HepG2 (cell line): ENCODE measurements around the gene SH3GL2. TPM values are rescaled to one million over a fixed set of nuclear protein-coding genes. Genes with fewer than 3 reads are reported as not detected.
A peak's percentile ranks its signal among the peaks of the same experiment; 100 is the strongest.

Experiments
- ATAC-seq: fragments of 200-7000 bp; cut with Tn5 transposase; 3 replicates; pipeline ENCODE4 v1.9.1; 2020; ENCODE audit warnings: mild to moderate bottlenecking, moderate library complexity
- BruUV-seq: library from RNA; stranded (reverse); fragments of 400-500 nt; replicated peaks from 2 replicates; lab custom pipeline; 2021; lab: Mats Ljungman, UMichigan
- CTCF ChIA-PET: fragments of 300-600 bp; formaldehyde crosslinking; extraction: SDS; loops from one replicate; lab custom pipeline; 2021; ENCODE audit warnings: low total read pairs, inconsistent platforms, low intra/inter-chr PET ratio; lab: Yijun Ruan, JAX
- POLR2A ChIA-PET: fragments of 350-600 bp; sonication (Branson Sonifier 250); formaldehyde crosslinking; loops from one replicate; lab custom pipeline; 2020; ENCODE audit warnings: antibody characterized with exemption, inconsistent platforms; lab: Yijun Ruan, JAX
- DNase-seq: peaks from one replicate; pipeline ENCODE4 v3.0.0-alpha.2; 2015; ENCODE audit warnings: low spot score
- FAIRE-seq: peaks from 3 replicates; lab custom pipeline; 2011; peaks lifted over from hg19 to GRCh38; lab: Jason Lieb, UNC
- H2AFZ ChIP-seq: one replicate; pipeline ENCODE4 v1.6.1; 2011; ENCODE audit warnings: low read length, inconsistent platforms
- H3K27ac ChIP-seq: fragments of 300-600 bp; 3 replicates; pipeline ENCODE4 v1.8.0; 2011; ENCODE audit warnings: mixed run types, mild to moderate bottlenecking, mixed read lengths, low read length, inconsistent platforms; ENCODE audit not compliant: insufficient read depth; ENCODE audit errors: extremely low read length
- H3K27me3 ChIP-seq, 2 experiments: fragments of 200-600 bp in 1 of 2; 2 replicates in 1 of 2; 3 replicates in 1 of 2; pipeline versions ENCODE4 v1.6.0 to v1.8.0; 2011; ENCODE audit warnings: low read length in 2 of 2, mild to moderate bottlenecking in 2 of 2, moderate library complexity in 2 of 2, inconsistent platforms in 1 of 2; ENCODE audit not compliant: insufficient read depth in 2 of 2, control insufficient read depth in 1 of 2
- H3K36me3 ChIP-seq, 2 experiments: fragments of 200-600 bp in 1 of 2; replicated peaks in 1 of 2; 2 replicates in 1 of 2; 3 replicates in 1 of 2; pipeline versions ENCODE4 v1.5.1 to v1.8.0; 2011; ENCODE audit warnings: low read length in 2 of 2, inconsistent platforms in 1 of 2; ENCODE audit not compliant: insufficient read depth in 2 of 2, control insufficient read depth in 1 of 2
- H3K4me1 ChIP-seq: 2 replicates; pipeline ENCODE4 v1.5.1; 2012; ENCODE audit warnings: low read length, inconsistent platforms; ENCODE audit not compliant: insufficient read depth
- H3K4me2 ChIP-seq: 2 replicates; pipeline ENCODE4 v1.6.0; 2011; ENCODE audit warnings: low read depth, low read length, inconsistent platforms
- H3K4me3 ChIP-seq, 3 experiments: fragments of 200-600 bp in 1 of 3; sonication (generic), shearing (Covaris generic) in 1 of 3; replicated peaks in 1 of 3; 2 replicates each; pipeline ENCODE4 v1.5.1; 2011 to 2016; ENCODE audit warnings: low read length in 3 of 3, inconsistent platforms in 2 of 3, low read depth in 2 of 3, mild to moderate bottlenecking in 2 of 3, control low read depth in 1 of 3, mixed read lengths in 1 of 3; ENCODE audit not compliant: insufficient read depth in 1 of 3
- H3K79me2 ChIP-seq: one replicate; pipeline ENCODE4 v1.6.1; 2011; ENCODE audit warnings: low read length, inconsistent platforms; ENCODE audit not compliant: insufficient read depth
- H3K9ac ChIP-seq: 2 replicates; pipeline ENCODE4 v1.6.0; 2011; ENCODE audit warnings: mild to moderate bottlenecking, low read depth, low read length, inconsistent platforms; ENCODE audit not compliant: insufficient read depth
- H3K9me3 ChIP-seq: 2 replicates; pipeline ENCODE4 v1.5.1; 2012; ENCODE audit warnings: mild to moderate bottlenecking, low read length
- H4K20me1 ChIP-seq: 2 replicates; pipeline ENCODE4 v1.6.0; 2011; ENCODE audit warnings: inconsistent platforms, mild to moderate bottlenecking, low read length, moderate library complexity; ENCODE audit not compliant: insufficient read depth
- ARHGAP35 ChIP-seq: sonication (generic); formaldehyde crosslinking; IDR thresholded peaks from 2 replicates; pipeline ENCODE4 v1.9.0; 2022; ENCODE audit warnings: mild to moderate bottlenecking, inconsistent platforms, moderate library complexity, missing genetic modification reagents, borderline replicate concordance
- ATF4 ChIP-seq, 2 experiments: fragments of 450-650 bp in 1 of 2; sonication (generic) in 1 of 2; formaldehyde crosslinking; IDR thresholded peaks; 2 replicates each; pipeline versions ENCODE4 v1.5.0 to v1.8.0; 2020 to 2022; ENCODE audit warnings: mild to moderate bottlenecking in 1 of 2, missing genetic modification reagents in 1 of 2
- ATF7 ChIP-seq, 2 experiments: fragments of 450-650 bp in 1 of 2; sonication (generic) in 1 of 2; formaldehyde crosslinking in 1 of 2; IDR thresholded peaks; 2 replicates each; pipeline versions ENCODE4 v1.4.0 to v1.6.1; 2016 to 2020; ENCODE audit warnings: antibody characterized with exemption in 1 of 2, mild to moderate bottlenecking in 1 of 2, missing genetic modification reagents in 1 of 2
- CEBPB ChIP-seq: IDR thresholded peaks from 2 replicates; pipeline ENCODE4 v1.6.1; 2011; ENCODE audit warnings: low read depth, low read length, improper control_type of control experiment, borderline replicate concordance
- CREB1 ChIP-seq, 2 experiments: fragments of 450-650 bp in 1 of 2; IDR thresholded peaks; 2 replicates each; pipeline ENCODE4 v1.6.1; 2016 to 2017; ENCODE audit warnings: control low read depth in 1 of 2, mild to moderate bottlenecking in 1 of 2, missing compliant biosample characterization in 1 of 2, missing genetic modification characterization in 1 of 2
- FOXO1 ChIP-seq: sonication (generic); formaldehyde crosslinking; IDR thresholded peaks from 2 replicates; pipeline ENCODE4 v1.4.0; 2020; ENCODE audit warnings: missing genetic modification reagents
- MAFK ChIP-seq, 2 experiments: IDR thresholded peaks in 1 of 2; conservative IDR thresholded peaks in 1 of 2; 2 replicates each; pipeline ENCODE4 v1.6.1; 2011; ENCODE audit warnings: improper control_type of control experiment in 2 of 2, low read length in 2 of 2
- MAX ChIP-seq: IDR thresholded peaks from 2 replicates; pipeline ENCODE4 v1.6.1; 2012; ENCODE audit warnings: inconsistent platforms
- NR3C1 ChIP-seq: sonication (generic); formaldehyde crosslinking; IDR thresholded peaks from 2 replicates; pipeline ENCODE4 v1.4.0; 2020; ENCODE audit warnings: missing genetic modification reagents
- POGZ ChIP-seq: sonication (generic); formaldehyde crosslinking; IDR thresholded peaks from 2 replicates; pipeline ENCODE4 v1.4.0; 2020; ENCODE audit warnings: mild to moderate bottlenecking, missing genetic modification reagents
- ZNF281 ChIP-seq: sonication (generic); formaldehyde crosslinking; IDR thresholded peaks from 2 replicates; pipeline ENCODE4 v1.4.0; 2020; ENCODE audit warnings: missing genetic modification reagents, borderline replicate concordance
- ZNF501 ChIP-seq: sonication (generic); formaldehyde crosslinking; IDR thresholded peaks from 2 replicates; pipeline ENCODE4 v1.5.1; 2020; ENCODE audit warnings: mild to moderate bottlenecking, moderate library complexity, missing genetic modification reagents
- ZNF687 ChIP-seq: sonication (generic); formaldehyde crosslinking; IDR thresholded peaks from 2 replicates; pipeline ENCODE4 v1.5.1; 2020; ENCODE audit warnings: mild to moderate bottlenecking, missing genetic modification reagents, moderate library complexity
- ZNF691 ChIP-seq: sonication (generic); formaldehyde crosslinking; IDR thresholded peaks from 2 replicates; pipeline ENCODE4 v1.4.0; 2020; ENCODE audit warnings: missing genetic modification reagents, low read depth, mild to moderate bottlenecking, borderline replicate concordance
- ZNF841 ChIP-seq: sonication (generic); formaldehyde crosslinking; IDR thresholded peaks from 2 replicates; pipeline ENCODE4 v1.8.1; 2023; ENCODE audit warnings: missing genetic modification reagents, borderline replicate concordance
- WGBS: methylation state at CpG from one replicate; pipeline ENCODE4 v1.1.6; 2017; ENCODE audit warnings: low lambda C conversion rate; 5-methylcytosine and 5-hydroxymethylcytosine counted together
- in situ Hi-C: cut with HindIII; loops from 2 replicates; pipeline ENCODE4 v1.10.0; 2017; ENCODE audit warnings: low pct_unique_long_range_greater_than_20kb; ENCODE audit not compliant: extremely low pct_ligation_motif_present
- intact Hi-C: fragments of 100-400 bp; cut with micrococcal nuclease; formaldehyde crosslinking; loops from one replicate; pipeline ENCODE4 v1.10.0; 2022; ENCODE audit not compliant: unreplicated experiment
- polyA plus RNA-seq, 8 experiments: library from polyadenylated mRNA; depleted of rRNA in 3 of 8; stranded (reverse) in 7 of 8; unstranded in 1 of 8; fragments of >200 nt; fragmentation: Illumina TruSeq in 4 of 8; extraction: Trizol in 4 of 8; gene quantifications; 2 replicates each; pipeline versions ENCODE4 v1.2.1 to v1.2.3, GENCODE V29; 2011 to 2016; ENCODE audit warnings: low read depth in 4 of 8, missing spikeins in 1 of 8, mixed read lengths in 1 of 8; ENCODE audit not compliant: insufficient read depth in 1 of 8
- total RNA-seq, 5 experiments: library from RNA; depleted of rRNA; stranded (reverse); fragments of >200 nt; fragmentation: Illumina TruSeq; extraction: Trizol; gene quantifications; 2 replicates each; pipeline ENCODE4 v1.2.3, GENCODE V29; 2016; ENCODE audit warnings: low read depth in 1 of 5

SH3GL2 gene
- total and polyA plus RNA-seq, 2 of the 13 experiments (the other 11 are each of a cell fraction or from before 2014, with no cell fraction given): 0.04 TPM; not detected in 1

- H2AFZ ChIP-seq: no peak overlapping the region
- H3K79me2 ChIP-seq: no peaks in the 10 kb centered on the region
- H3K4me2 ChIP-seq: no peak overlapping the region
- POLR2A ChIA-PET: no interaction called here
- 0% methylated on average over 3 of the region's 3 CpGs for WGBS
- BruUV-seq: no TSS peak
- no peaks in the 10 kb centered on the region for H3K9me3 ChIP-seq
- no peak for ATAC-seq
- H3K9ac ChIP-seq: no peak overlapping the region
- H3K36me3 ChIP-seq: no peaks in the 10 kb centered on the region
- no peaks in the 10 kb centered on the region; a peak in 1 of 5 replicates for H3K27me3 ChIP-seq
- no peaks in the 10 kb centered on the region for H3K4me1 ChIP-seq
- in situ Hi-C loops: no loop called here
- FAIRE-seq: no peak
- H3K27ac ChIP-seq: no peak overlapping the region
- no peak overlapping the region for H3K4me3 ChIP-seq
- H4K20me1 ChIP-seq: no peaks in the 10 kb centered on the region
- DNase-seq: no peak
- CTCF ChIA-PET: no interaction called here
- intact Hi-C loops: no loop called here
- no peak for TF ChIP-seq ZNF841 (CRISPR knock-in tag)
- peak; percentile 58 for TF ChIP-seq ATF7 (IDR thresholded peaks at IDR 0.05)
- TF ChIP-seq ATF7 (CRISPR knock-in tag; IDR thresholded peaks at IDR 0.05): no peak
- no peak for TF ChIP-seq ZNF281 (CRISPR knock-in tag)
- TF ChIP-seq ZNF691 (CRISPR knock-in tag): no peak
- TF ChIP-seq MAFK (conservative IDR thresholded peaks at IDR 0.05 in 1 of 2, IDR thresholded peaks at IDR 0.05 in 1 of 2; ENCODE audit: low read length in 2 of 2): no peak
- TF ChIP-seq NR3C1 (CRISPR knock-in tag): no peak
- TF ChIP-seq MAX: no peak
- no peak for TF ChIP-seq CEBPB
- no peak for TF ChIP-seq ATF4 (CRISPR knock-in tag; IDR thresholded peaks at IDR 0.05)
- TF ChIP-seq ZNF501: no peak
- no peak for TF ChIP-seq FOXO1 (CRISPR knock-in tag)
- TF ChIP-seq CREB1 (IDR thresholded peaks at IDR 0.05): peak; percentile 77
- TF ChIP-seq CREB1 (CRISPR knock-in tag; IDR thresholded peaks at IDR 0.05): no peak
- TF ChIP-seq ZNF687: no peak
- TF ChIP-seq ARHGAP35 (CRISPR knock-in tag): no peak
- TF ChIP-seq POGZ (CRISPR knock-in tag): no peak
These were observed 19.1 kb downstream of the SH3GL2 start for GRCh38 chr9:17597977-17598376.
